Measurements from ENCODE around the gene CHD2. TPM values are rescaled to one million over a fixed set of nuclear protein-coding genes. Genes with fewer than 3 reads are reported as not detected.

The CHD2 gene
- total RNA-seq, 4 donors from 2014 or later = 149 to 299 (median 213) TPM

DNA sequence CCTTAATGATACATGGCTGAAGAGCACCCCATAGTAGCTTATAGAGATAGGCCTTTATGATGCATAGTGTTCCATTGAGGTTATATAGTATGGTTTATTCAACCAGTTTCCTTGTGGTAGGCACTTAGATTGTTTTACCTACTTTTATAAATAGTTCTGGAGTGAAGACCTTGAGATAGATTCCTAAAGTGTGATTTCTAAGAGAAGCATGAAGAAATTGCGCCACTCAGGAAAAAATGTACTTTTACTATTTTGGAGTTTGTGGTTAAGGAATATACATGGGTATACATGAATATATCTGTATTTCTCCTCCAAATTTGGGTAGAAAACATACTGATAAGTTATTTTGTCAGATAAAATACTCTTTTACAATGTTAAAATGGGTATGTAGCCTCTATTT lies 70.5 kb downstream of the CHD2 start:
- H3K27ac ChIP-seq = no peak overlapping the region
- H3K4me1 ChIP-seq = peaks cover 0 to 10% of the 10 kb centered on the region in 2 donors
- no peaks in the 10 kb centered on the region for H3K27me3 ChIP-seq
- TF ChIP-seq POLR2A (IDR thresholded peaks at IDR 0.05) = no peak
- no peaks in the 10 kb centered on the region for H3K9me3 ChIP-seq
- 99 to 100% methylated on average over 1 of the region's 1 CpG for WGBS, 2 donors
- DNase-seq = no peak
- H3K36me3 ChIP-seq = peaks cover 43 to 54% of the 10 kb centered on the region in 2 donors
- intact Hi-C loops (cut with DNase I) = no loop called here
- no peak overlapping the region for H3K4me3 ChIP-seq (replicated peaks in 1 of 3)

DNA sequence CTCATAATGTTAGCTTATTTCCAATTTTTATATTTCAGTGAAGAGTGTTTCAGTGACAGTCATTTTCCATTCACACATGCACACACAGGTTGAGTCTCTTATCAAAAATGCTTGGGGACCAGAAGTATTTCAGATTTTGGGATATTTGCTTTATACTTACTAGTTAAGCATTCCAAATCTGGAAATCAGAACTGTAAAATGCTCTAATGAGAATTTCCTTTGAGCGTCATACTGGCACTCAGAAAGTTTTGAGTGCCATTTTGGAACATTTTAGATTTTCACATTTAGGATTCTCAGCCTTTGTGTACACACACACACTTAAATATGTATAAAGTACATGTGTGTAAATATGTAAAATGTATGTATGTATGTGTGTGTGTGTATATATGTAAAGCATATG lies 71.0 kb downstream of the CHD2 start:
- H3K36me3 ChIP-seq = peaks cover 47 to 58% of the 10 kb centered on the region in 2 donors

DNA sequence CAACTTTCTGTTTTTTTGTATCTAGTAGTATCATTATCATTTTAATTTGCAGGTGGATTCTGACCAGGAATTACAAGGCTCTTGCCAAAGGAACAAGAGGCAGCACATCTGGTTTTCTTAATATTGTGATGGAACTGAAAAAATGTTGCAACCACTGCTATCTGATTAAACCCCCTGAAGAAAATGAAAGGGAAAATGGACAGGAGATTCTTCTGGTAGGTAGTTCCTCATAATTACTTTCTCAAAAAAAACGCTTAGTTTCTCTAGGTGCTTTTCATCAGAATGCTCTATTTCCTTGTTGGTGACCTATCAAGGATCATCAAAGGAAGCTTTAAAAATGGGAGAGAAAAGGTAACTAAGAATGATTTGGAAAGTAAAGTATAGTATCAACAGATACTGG lies 71.6 kb downstream of the CHD2 start:
- H3K4me1 ChIP-seq = peaks cover 0 to 10% of the 10 kb centered on the region in 2 donors
- no peak overlapping the region for H3K4me3 ChIP-seq (replicated peaks in 1 of 3)
- intact Hi-C loops (cut with DNase I) = no loop called here
- WGBS, 2 donors = 81 to 98% methylated on average over 1 of the region's 1 CpG
- H3K9me3 ChIP-seq = no peaks in the 10 kb centered on the region
- peaks cover 49 to 59% of the 10 kb centered on the region in 2 donors for H3K36me3 ChIP-seq
- DNase-seq = no peak
- no peak for TF ChIP-seq POLR2A (IDR thresholded peaks at IDR 0.05)
- no peaks in the 10 kb centered on the region for H3K27me3 ChIP-seq
- H3K27ac ChIP-seq = no peak overlapping the region

More for the DNA sequence above, 71.0 kb downstream of the CHD2 start:
- H3K4me1 ChIP-seq = peaks cover 0 to 10% of the 10 kb centered on the region in 2 donors
- intact Hi-C loops (cut with DNase I) = no loop called here
- no peaks in the 10 kb centered on the region for H3K9me3 ChIP-seq
- H3K27ac ChIP-seq = no peak overlapping the region
- H3K4me3 ChIP-seq (replicated peaks in 1 of 3) = no peak overlapping the region
- TF ChIP-seq POLR2A (IDR thresholded peaks at IDR 0.05) = no peak
- TF ChIP-seq, protein P1, sequence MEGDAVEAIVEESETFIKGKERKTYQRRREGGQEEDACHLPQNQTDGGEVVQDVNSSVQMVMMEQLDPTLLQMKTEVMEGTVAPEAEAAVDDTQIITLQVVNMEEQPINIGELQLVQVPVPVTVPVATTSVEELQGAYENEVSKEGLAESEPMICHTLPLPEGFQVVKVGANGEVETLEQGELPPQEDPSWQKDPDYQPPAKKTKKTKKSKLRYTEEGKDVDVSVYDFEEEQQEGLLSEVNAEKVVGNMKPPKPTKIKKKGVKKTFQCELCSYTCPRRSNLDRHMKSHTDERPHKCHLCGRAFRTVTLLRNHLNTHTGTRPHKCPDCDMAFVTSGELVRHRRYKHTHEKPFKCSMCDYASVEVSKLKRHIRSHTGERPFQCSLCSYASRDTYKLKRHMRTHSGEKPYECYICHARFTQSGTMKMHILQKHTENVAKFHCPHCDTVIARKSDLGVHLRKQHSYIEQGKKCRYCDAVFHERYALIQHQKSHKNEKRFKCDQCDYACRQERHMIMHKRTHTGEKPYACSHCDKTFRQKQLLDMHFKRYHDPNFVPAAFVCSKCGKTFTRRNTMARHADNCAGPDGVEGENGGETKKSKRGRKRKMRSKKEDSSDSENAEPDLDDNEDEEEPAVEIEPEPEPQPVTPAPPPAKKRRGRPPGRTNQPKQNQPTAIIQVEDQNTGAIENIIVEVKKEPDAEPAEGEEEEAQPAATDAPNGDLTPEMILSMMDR (IDR thresholded peaks at IDR 0.05) = no peak
- no peak for DNase-seq
- no peaks in the 10 kb centered on the region for H3K27me3 ChIP-seq
- WGBS, 2 donors = 97 to 98% methylated on average over 1 of the region's 1 CpG

DNA sequence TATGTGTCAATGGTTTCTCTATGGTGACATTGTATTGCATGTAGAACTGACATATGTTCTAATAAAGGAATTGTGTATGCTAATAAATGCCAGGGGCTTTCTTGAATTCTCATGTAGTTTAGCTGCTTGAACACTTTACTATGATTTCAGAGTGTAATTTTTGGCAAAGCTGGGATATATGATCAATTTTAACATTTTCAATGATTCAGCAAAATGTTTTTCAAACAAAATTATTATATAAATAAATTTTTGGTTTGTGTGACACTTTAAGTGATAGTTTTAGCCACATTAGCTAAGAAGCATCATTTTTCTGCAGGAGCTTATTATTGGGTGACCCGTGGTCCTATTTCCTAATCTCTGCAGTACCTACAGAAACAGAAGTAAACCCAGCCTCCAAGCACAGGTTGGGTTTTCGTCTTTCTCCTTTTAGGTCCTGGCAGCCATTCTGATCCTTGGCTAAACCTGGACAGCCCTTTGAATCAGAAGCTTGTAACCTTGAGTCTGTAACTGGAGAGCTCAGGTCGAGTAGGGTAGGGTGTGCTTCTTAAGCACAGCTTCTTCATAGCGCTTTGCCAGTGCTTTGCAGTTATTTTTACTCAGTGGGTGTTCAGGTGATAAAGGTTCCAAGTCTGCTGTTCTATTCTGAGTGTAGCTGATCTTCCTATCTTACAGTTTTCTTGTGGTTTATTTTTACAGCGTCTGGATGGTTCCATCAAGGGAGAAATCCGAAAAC lies 74.2 kb downstream of the CHD2 start:
- no peaks in the 10 kb centered on the region for H3K9me3 ChIP-seq
- intact Hi-C loops (cut with DNase I) = no loop called here
- DNase-seq = no peak
- no peak overlapping the region for H3K27ac ChIP-seq
- H3K27me3 ChIP-seq = no peaks in the 10 kb centered on the region
- peaks cover 49 to 57% of the 10 kb centered on the region in 2 donors for H3K36me3 ChIP-seq
- no peaks in the 10 kb centered on the region for H3K4me1 ChIP-seq
- H3K4me3 ChIP-seq (replicated peaks in 1 of 3) = no peak overlapping the region
- no peak for TF ChIP-seq POLR2A (IDR thresholded peaks at IDR 0.05)
- TF ChIP-seq, protein P1 (IDR thresholded peaks at IDR 0.05) = no peak
- WGBS, 2 donors = 85% methylated on average over 6 of the region's 6 CpGs

DNA sequence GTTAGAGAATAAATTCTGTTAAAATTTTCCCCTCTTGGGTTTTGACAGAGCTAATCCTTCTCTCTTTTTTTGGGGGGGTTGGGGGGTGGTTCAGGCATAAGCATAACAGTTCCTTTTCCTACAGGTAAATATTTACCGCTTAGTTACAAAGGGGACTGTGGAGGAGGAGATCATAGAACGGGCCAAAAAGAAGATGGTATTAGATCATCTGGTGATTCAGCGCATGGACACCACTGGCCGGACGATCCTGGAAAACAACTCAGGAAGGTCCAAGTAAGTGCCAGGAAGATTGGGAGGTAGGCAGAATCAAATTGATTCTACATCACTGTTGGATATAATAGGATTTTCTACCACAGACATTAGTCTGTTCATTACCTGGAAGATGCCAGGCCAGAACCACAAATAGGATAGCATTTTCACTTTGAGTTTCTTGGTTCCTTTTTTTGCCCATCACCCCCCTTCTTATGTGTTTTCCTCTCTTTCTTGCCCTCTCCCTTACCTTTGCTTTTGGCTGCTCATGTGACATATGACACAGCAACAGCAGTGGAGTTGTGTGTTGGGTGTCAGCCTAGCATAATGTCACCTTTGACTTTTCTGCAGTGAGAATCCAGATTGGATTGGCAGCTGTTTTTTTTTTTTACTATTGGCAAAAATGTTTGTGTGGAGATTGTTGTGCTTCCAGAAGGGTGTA lies 79.0 kb downstream of the CHD2 start:
- H3K27ac ChIP-seq = no peak overlapping the region
- no peak for DNase-seq
- no peaks in the 10 kb centered on the region for H3K4me1 ChIP-seq
- H3K27me3 ChIP-seq = no peaks in the 10 kb centered on the region
- H3K9me3 ChIP-seq = no peaks in the 10 kb centered on the region
- 95 to 99% methylated on average over 5 of the region's 5 CpGs for WGBS, 2 donors
- peaks cover 66 to 70% of the 10 kb centered on the region in 2 donors for H3K36me3 ChIP-seq
- H3K4me3 ChIP-seq (replicated peaks in 1 of 3) = no peak overlapping the region
- TF ChIP-seq, protein P1 (IDR thresholded peaks at IDR 0.05) = no peak
- no peak for TF ChIP-seq POLR2A (IDR thresholded peaks at IDR 0.05)
- intact Hi-C loops (cut with DNase I) = no loop called here

DNA sequence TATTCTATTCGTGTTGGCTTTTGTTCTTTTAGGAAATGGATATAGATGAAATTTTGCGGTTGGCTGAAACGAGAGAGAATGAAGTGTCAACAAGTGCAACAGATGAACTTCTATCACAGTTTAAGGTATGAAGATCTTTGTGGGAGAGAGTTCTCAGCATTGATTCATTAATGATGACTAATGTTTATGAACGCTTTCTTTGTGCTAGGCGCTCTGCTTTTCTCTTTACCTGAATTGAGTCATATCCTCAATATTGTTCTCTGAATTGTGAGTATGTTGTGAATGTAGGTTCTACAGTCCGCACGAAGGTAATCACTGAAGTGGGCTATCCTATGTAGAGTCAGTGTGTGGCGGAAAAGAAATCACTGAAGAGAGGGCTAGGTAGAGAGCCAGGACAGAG lies 81.2 kb downstream of the CHD2 start:
- no peaks in the 10 kb centered on the region for H3K9me3 ChIP-seq
- H3K27me3 ChIP-seq = no peaks in the 10 kb centered on the region
- intact Hi-C loops (cut with DNase I) = no loop called here
- no peak for DNase-seq
- H3K36me3 ChIP-seq = peaks cover 66 to 74% of the 10 kb centered on the region in 2 donors
- H3K27ac ChIP-seq = no peak overlapping the region
- H3K4me3 ChIP-seq (replicated peaks in 1 of 3) = no peak overlapping the region
- no peaks in the 10 kb centered on the region for H3K4me1 ChIP-seq
- TF ChIP-seq, protein P1 (IDR thresholded peaks at IDR 0.05) = no peak
- no peak for TF ChIP-seq POLR2A (IDR thresholded peaks at IDR 0.05)
- 88 to 96% methylated on average over 8 of the region's 8 CpGs for WGBS, 2 donors

All from thyroid gland (tissue), 4 donors.